K562 (cell line): ENCODE measurements around the gene RFX7. TPM values are rescaled to one million over a fixed set of nuclear protein-coding genes. Genes with fewer than 3 reads are reported as not detected.
A peak's percentile ranks its signal among the peaks of the same experiment; 100 is the strongest.

Source experiments
- CREB5 ChIP-seq: fragments of 250-450 bp; sonication (Bioruptor Pico); IDR thresholded peaks from 2 replicates; pipeline ENCODE4 v1.5.0; 2020; ENCODE audit warnings: mild to moderate bottlenecking
- ELK3 ChIP-seq: fragments of 450-650 bp; formaldehyde crosslinking; IDR thresholded peaks from 2 replicates; pipeline ENCODE4 v1.4.0; 2020; ENCODE audit warnings: mild to moderate bottlenecking
- EP300 ChIP-seq: IDR thresholded peaks from 2 replicates; pipeline ENCODE4 v1.6.1; 2012; ENCODE audit warnings: low read length, improper control_type of control experiment
- EWSR1 ChIP-seq: fragments of 450-650 bp; IDR thresholded peaks from 2 replicates; pipeline ENCODE4 v1.6.1; 2018; ENCODE audit warnings: borderline replicate concordance, mild to moderate bottlenecking, low read depth, moderate library complexity; ENCODE audit not compliant: partially characterized antibody
- KDM2B ChIP-seq: fragments of 250-450 bp; sonication (Bioruptor Pico); IDR thresholded peaks from 2 replicates; pipeline ENCODE4 v1.8.0; 2021; ENCODE audit warnings: mild to moderate bottlenecking, moderate library complexity
- MCM3 ChIP-seq: fragments of 450-650 bp; IDR thresholded peaks from 2 replicates; pipeline ENCODE4 v1.6.1; 2016
- OTX1 ChIP-seq: fragments of 450-650 bp; formaldehyde crosslinking; IDR thresholded peaks from 2 replicates; pipeline ENCODE4 v1.4.0; 2022; ENCODE audit warnings: mild to moderate bottlenecking
- PRPF4 ChIP-seq: fragments of 200-400 bp; formaldehyde crosslinking; IDR thresholded peaks from one replicate; pipeline ENCODE4 v1.6.1; 2017; ENCODE audit warnings: low read length, low read depth, mild to moderate bottlenecking; ENCODE audit not compliant: insufficient read depth, poor library complexity, severe bottlenecking
- RBM25 ChIP-seq: fragments of 200-400 bp; formaldehyde crosslinking; IDR thresholded peaks from 2 replicates; pipeline ENCODE4 v1.6.1; 2018; ENCODE audit warnings: low read length, low read depth, moderate library complexity; ENCODE audit not compliant: severe bottlenecking
- SPI1 ChIP-seq: IDR thresholded peaks from 2 replicates; pipeline ENCODE4 v1.6.1; 2011; ENCODE audit warnings: low read depth, low read length, control low read depth, borderline replicate concordance
- TFAP4 ChIP-seq: sonication (generic); formaldehyde crosslinking; IDR thresholded peaks from 2 replicates; pipeline ENCODE4 v1.8.0; 2022; ENCODE audit warnings: missing genetic modification reagents, mild to moderate bottlenecking, moderate library complexity, borderline replicate concordance
- UBTF ChIP-seq, 2 experiments: IDR thresholded peaks; 2 replicates each; pipeline ENCODE4 v1.6.1; 2012; ENCODE audit warnings: improper control_type of control experiment in 2 of 2, low read depth in 2 of 2, low read length in 2 of 2, borderline replicate concordance in 1 of 2
- YBX1 ChIP-seq: fragments of 450-650 bp; IDR thresholded peaks from 2 replicates; pipeline ENCODE4 v1.7.1; 2016; ENCODE audit warnings: mild to moderate bottlenecking
- ZBTB12 ChIP-seq: fragments of 250-450 bp; sonication (Bioruptor Pico); IDR thresholded peaks from 2 replicates; pipeline ENCODE4 v1.4.0; 2020
- ZNF121 ChIP-seq: sonication (generic); formaldehyde crosslinking; conservative IDR thresholded peaks from 2 replicates; pipeline ENCODE4 v1.8.0; 2022; ENCODE audit warnings: missing genetic modification reagents
- ZNF23 ChIP-seq: fragments of 250-450 bp; sonication (Bioruptor Pico); IDR thresholded peaks from 2 replicates; pipeline ENCODE4 v1.4.0; 2020; ENCODE audit warnings: mild to moderate bottlenecking
- ZNF449 ChIP-seq: fragments of 250-450 bp; sonication (Bioruptor Pico); IDR thresholded peaks from 2 replicates; pipeline ENCODE4 v1.8.0; 2022; ENCODE audit warnings: moderate library complexity, mild to moderate bottlenecking, inconsistent platforms
- ZNF584 ChIP-seq: fragments of 200-800 bp; sonication (Bioruptor generic); IDR thresholded peaks from 2 replicates; pipeline ENCODE4 v1.6.1; 2016; ENCODE audit warnings: low read depth, mild to moderate bottlenecking, missing genetic modification characterization, missing compliant biosample characterization
- polyA plus RNA-seq, 8 experiments: library from polyadenylated mRNA; depleted of rRNA in 4 of 8; stranded (reverse) in 5 of 8; unstranded in 3 of 8; fragments of >200 nt; fragmentation: Nextera tagmentation in 2 of 8; fragmentation: Illumina TruSeq in 1 of 8; extraction: Ambion mirVana in 2 of 8; extraction: Trizol in 1 of 8; gene quantifications; 2 replicates each; pipeline versions ENCODE4 v1.2.1 to v1.2.3, GENCODE V29; 2011 to 2014; ENCODE audit warnings: inconsistent platforms in 1 of 8, missing spikeins in 1 of 8
- total RNA-seq, 7 experiments: library from RNA; depleted of rRNA in 6 of 7; stranded (reverse); fragments of >200 nt in 6 of 7; fragmentation: Illumina TruSeq in 2 of 7; extraction: Trizol in 2 of 7; gene quantifications; 2 replicates each; pipeline versions ENCODE4 v1.2.1 to v1.2.3, GENCODE V29; 2011 to 2021; ENCODE audit warnings: low replicate concordance in 1 of 7

RFX7 gene
- total and polyA plus RNA-seq, 9 of the 15 experiments (the other 6 are each of a cell fraction or from before 2014, with no cell fraction given) = 2.4 to 17.9 (median 6.3) TPM

- TF ChIP-seq UBTF (IDR thresholded peaks at IDR 0.05; ENCODE audit: borderline replicate concordance in 1 of 2, low read depth in 2 of 2, low read length in 2 of 2) (0 out of 4 replicates have a peak, but pooled peaks of 1 of the 2 experiments have one; percentile 26), KDM2B (no peak), MCM3 (no peak), ZBTB12 (CRISPR knock-in tag) (no peak), OTX1 (CRISPR knock-in tag) (0 out of 2 replicates have a peak, but pooled peaks have one; percentile 8), ELK3 (CRISPR knock-in tag) (no peak), RBM25 (no peak), ZNF584 (no peak), EP300 (peak; percentile 66), CREB5 (CRISPR knock-in tag) (no peak), ZNF121 (CRISPR knock-in tag) (no peak), SPI1 (peak; percentile 36), PRPF4 (no peak), ZNF23 (CRISPR knock-in tag) (no peak), ZNF449 (CRISPR knock-in tag) (no peak), TFAP4 (CRISPR knock-in tag) (peak; percentile 72), YBX1 (no peak), EWSR1 (no peak)
Observed at GRCh38 chr15:56245871-56246814, 2.5 kb upstream of the RFX7 start (continued).
